HG02938 (cell line): ENCODE results near the gene ASB11.

Experiments
- ATAC-seq: cut with Tn5 transposase; IDR thresholded peaks from one replicate; pipeline ENCODE4 v1.9.1; 2021; ENCODE audit warnings: mild to moderate bottlenecking, moderate library complexity; ENCODE audit not compliant: unreplicated experiment

Gene ASB11

GRCh38 chrX:15235001-15235400 is 80.4 kb downstream of the ASB11 start:
- no peak for ATAC-seq

GRCh38 chrX:15233416-15234015 is 81.9 kb downstream of the ASB11 start:
- no peak for ATAC-seq
